Type B pancreatic cell (in vitro differentiated cells): ENCODE measurements around the gene GPC5. TPM values are rescaled to one million over a fixed set of nuclear protein-coding genes. Genes with fewer than 3 reads are reported as not detected.

Experiments used
- DNase-seq: peaks from one replicate; pipeline ENCODE4 v3.0.0; 2021; ENCODE audit warnings: mixed read lengths; ENCODE audit not compliant: unreplicated experiment; ENCODE audit errors: extremely low spot score
- H3K27ac Mint-ChIP-seq: 2 replicates; pipeline ENCODE4 v1.8.0; 2021; ENCODE audit warnings: mild to moderate bottlenecking, mixed read lengths
- H3K27me3 Mint-ChIP-seq: 2 replicates; pipeline ENCODE4 v1.8.0; 2021; ENCODE audit warnings: mixed read lengths
- H3K36me3 Mint-ChIP-seq: 2 replicates; pipeline ENCODE4 v1.8.0; 2021; ENCODE audit warnings: mixed read lengths
- H3K4me1 Mint-ChIP-seq: one replicate; pipeline ENCODE4 v1.8.0; 2021; ENCODE audit warnings: mixed read lengths; ENCODE audit not compliant: unreplicated experiment
- H3K4me3 Mint-ChIP-seq: 2 replicates; pipeline ENCODE4 v1.8.0; 2021; ENCODE audit warnings: mild to moderate bottlenecking, mixed read lengths
- H3K9me3 Mint-ChIP-seq: 2 replicates; pipeline ENCODE4 v1.8.0; 2021; ENCODE audit warnings: mixed read lengths
- total RNA-seq: library from RNA; stranded (reverse); gene quantifications from 2 replicates; pipeline ENCODE4 v1.2.1, GENCODE V29; 2021; ENCODE audit warnings: low replicate concordance
- TF ChIP-seq, protein P1 (sequence below): fragments of 200-600 bp; sonication (generic); conservative IDR thresholded peaks from 2 replicates; pipeline ENCODE4 v1.5.0; 2021; ENCODE audit warnings: antibody characterized with exemption, mild to moderate bottlenecking

The GPC5 gene
- total RNA-seq, 1 donor from 2014 or later, result 2.8 TPM

DNA sequence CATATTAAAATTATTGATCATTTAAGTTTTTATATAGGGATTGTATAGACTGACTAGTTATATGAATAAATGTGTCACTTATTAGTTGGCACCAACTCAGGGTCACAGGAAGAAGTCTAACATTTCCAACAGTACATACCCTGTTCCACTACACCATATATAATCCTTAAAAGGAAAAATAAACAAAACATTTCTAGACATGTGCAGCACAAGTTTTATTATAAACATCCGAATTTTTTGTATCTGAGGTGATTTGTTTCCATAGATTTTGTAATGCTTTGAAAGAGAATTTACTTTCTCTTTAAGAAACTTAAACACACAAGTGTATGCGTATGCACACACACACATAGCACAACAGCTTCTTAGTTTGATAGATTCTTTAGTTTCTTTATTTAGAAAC lies 1409.5 kb downstream of the GPC5 start:
- no peaks in the 10 kb centered on the region for H3K27me3 Mint-ChIP-seq
- no peak overlapping the region for H3K4me3 Mint-ChIP-seq
- H3K4me1 Mint-ChIP-seq, result no peaks in the 10 kb centered on the region
- no peak overlapping the region for H3K27ac Mint-ChIP-seq
- no peaks in the 10 kb centered on the region for H3K36me3 Mint-ChIP-seq
- no peak for DNase-seq
- H3K9me3 Mint-ChIP-seq, result no peaks in the 10 kb centered on the region
- TF ChIP-seq, protein P1, sequence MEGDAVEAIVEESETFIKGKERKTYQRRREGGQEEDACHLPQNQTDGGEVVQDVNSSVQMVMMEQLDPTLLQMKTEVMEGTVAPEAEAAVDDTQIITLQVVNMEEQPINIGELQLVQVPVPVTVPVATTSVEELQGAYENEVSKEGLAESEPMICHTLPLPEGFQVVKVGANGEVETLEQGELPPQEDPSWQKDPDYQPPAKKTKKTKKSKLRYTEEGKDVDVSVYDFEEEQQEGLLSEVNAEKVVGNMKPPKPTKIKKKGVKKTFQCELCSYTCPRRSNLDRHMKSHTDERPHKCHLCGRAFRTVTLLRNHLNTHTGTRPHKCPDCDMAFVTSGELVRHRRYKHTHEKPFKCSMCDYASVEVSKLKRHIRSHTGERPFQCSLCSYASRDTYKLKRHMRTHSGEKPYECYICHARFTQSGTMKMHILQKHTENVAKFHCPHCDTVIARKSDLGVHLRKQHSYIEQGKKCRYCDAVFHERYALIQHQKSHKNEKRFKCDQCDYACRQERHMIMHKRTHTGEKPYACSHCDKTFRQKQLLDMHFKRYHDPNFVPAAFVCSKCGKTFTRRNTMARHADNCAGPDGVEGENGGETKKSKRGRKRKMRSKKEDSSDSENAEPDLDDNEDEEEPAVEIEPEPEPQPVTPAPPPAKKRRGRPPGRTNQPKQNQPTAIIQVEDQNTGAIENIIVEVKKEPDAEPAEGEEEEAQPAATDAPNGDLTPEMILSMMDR, result no peak

- H3K27ac Mint-ChIP-seq, result no peak overlapping the region
- TF ChIP-seq, protein P1, result no peak
Measured at GRCh38 chr13:92821324-92821723, 1422.9 kb downstream of the GPC5 start.

GRCh38 chr13:92823059-92823458 lies 1424.6 kb downstream of the GPC5 start:
- H3K4me3 Mint-ChIP-seq, result no peak overlapping the region
- H3K27ac Mint-ChIP-seq, result no peak overlapping the region

More at GRCh38 chr13:92821324-92821723, 1422.9 kb downstream of the GPC5 start:
- no peak overlapping the region for H3K4me3 Mint-ChIP-seq
- no peaks in the 10 kb centered on the region for H3K4me1 Mint-ChIP-seq
- no peaks in the 10 kb centered on the region for H3K36me3 Mint-ChIP-seq
- DNase-seq, result no peak
- H3K9me3 Mint-ChIP-seq, result no peaks in the 10 kb centered on the region
- no peaks in the 10 kb centered on the region for H3K27me3 Mint-ChIP-seq

DNA sequence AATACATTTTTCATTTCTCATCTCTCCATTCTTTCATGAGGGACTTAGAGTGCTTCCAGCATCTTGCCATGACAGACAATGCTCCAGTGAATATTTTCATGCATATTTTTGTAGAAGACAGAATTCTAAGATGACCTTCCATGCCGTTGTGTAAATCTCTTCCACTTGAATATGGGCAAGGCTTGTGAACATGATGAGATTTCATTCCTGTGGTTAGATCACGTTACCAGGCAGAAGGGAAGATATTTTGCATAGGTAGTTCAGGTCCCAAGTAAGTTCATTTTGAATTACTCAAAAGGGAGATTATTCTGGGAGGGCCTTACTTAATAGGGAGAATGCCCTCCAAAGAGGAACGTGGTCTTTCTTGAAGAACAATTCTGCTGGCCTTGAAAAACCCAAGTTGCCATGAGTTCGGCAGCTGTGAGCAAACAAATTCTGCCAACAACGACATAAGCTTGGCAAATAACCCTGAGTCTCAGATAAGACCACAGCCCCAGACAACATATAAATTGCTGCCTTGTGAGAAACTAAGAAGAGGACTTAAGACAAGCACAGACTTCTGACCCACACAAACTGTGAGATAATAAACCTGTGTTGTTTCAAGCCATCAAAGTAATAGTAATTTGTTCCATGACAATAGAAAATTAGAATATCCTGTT lies 1427.6 kb downstream of the GPC5 start:
- H3K4me1 Mint-ChIP-seq, result peaks cover 4% of the 10 kb centered on the region
- TF ChIP-seq, protein P1, result no peak
- no peaks in the 10 kb centered on the region for H3K36me3 Mint-ChIP-seq
- no peak for DNase-seq
- H3K27ac Mint-ChIP-seq, result no peak overlapping the region
- H3K27me3 Mint-ChIP-seq, result no peaks in the 10 kb centered on the region
- H3K9me3 Mint-ChIP-seq, result no peaks in the 10 kb centered on the region
- no peak overlapping the region for H3K4me3 Mint-ChIP-seq

More at GRCh38 chr13:92823059-92823458, 1424.6 kb downstream of the GPC5 start:
- TF ChIP-seq, protein P1, result no peak
- Mint-ChIP-seq H3K4me1 (peaks cover 4% of the 10 kb centered on the region), H3K36me3 (no peaks in the 10 kb centered on the region), H3K9me3 (no peaks in the 10 kb centered on the region), H3K27me3 (no peaks in the 10 kb centered on the region)
- no peak for DNase-seq

- TF ChIP-seq, protein P1, result no peak
- Mint-ChIP-seq H3K27me3 (no peaks in the 10 kb centered on the region), H3K27ac (no peak overlapping the region), H3K4me1 (peaks cover 4% of the 10 kb centered on the region), H3K4me3 (no peak overlapping the region), H3K36me3 (no peaks in the 10 kb centered on the region), H3K9me3 (no peaks in the 10 kb centered on the region)
- no peak for DNase-seq
Measured at GRCh38 chr13:92827503-92827902, 1429.1 kb downstream of the GPC5 start.
